Glutamatergic neuron (in vitro differentiated cells): Measurements from ENCODE around the gene IMMP2L. TPM values are rescaled to one million over a fixed set of nuclear protein-coding genes. Genes with fewer than 3 reads are reported as not detected.

Experiments used
- DNase-seq: peaks from one replicate; pipeline ENCODE4 v3.0.0; 2022
- H3K27ac Mint-ChIP-seq: one replicate; pipeline ENCODE4 v1.8.0; 2020; ENCODE audit warnings: mild to moderate bottlenecking, mixed read lengths, inconsistent platforms; ENCODE audit not compliant: unreplicated experiment
- H3K27me3 Mint-ChIP-seq: one replicate; pipeline ENCODE4 v1.8.0; 2020; ENCODE audit warnings: mild to moderate bottlenecking, moderate library complexity, mixed read lengths, inconsistent platforms; ENCODE audit not compliant: unreplicated experiment
- H3K36me3 Mint-ChIP-seq: one replicate; pipeline ENCODE4 v1.8.0; 2020; ENCODE audit warnings: mild to moderate bottlenecking, mixed read lengths, inconsistent platforms; ENCODE audit not compliant: unreplicated experiment
- H3K4me1 Mint-ChIP-seq: one replicate; pipeline ENCODE4 v1.8.0; 2020; ENCODE audit warnings: mild to moderate bottlenecking, low read depth, mixed read lengths, inconsistent platforms; ENCODE audit not compliant: unreplicated experiment
- H3K4me3 Mint-ChIP-seq: one replicate; pipeline ENCODE4 v1.8.0; 2020; ENCODE audit warnings: mild to moderate bottlenecking, mixed read lengths, inconsistent platforms; ENCODE audit not compliant: unreplicated experiment
- H3K9me3 Mint-ChIP-seq: one replicate; pipeline ENCODE4 v1.8.0; 2020; ENCODE audit warnings: mild to moderate bottlenecking, moderate library complexity, mixed read lengths, inconsistent platforms; ENCODE audit not compliant: unreplicated experiment
- total RNA-seq: library from RNA; stranded (reverse); fragmentation: NEBNext Ultra II Directional; extraction: Animal tissue kit (Norgen Biotek cat#: 25700); gene quantifications from one replicate; pipeline ENCODE4 v1.2.1, GENCODE V29; 2021; ENCODE audit not compliant: unreplicated experiment
- TF ChIP-seq, protein P1 (sequence below): fragments of 200-600 bp; sonication (generic); IDR thresholded peaks from one replicate; pipeline ENCODE4 v1.5.0; 2021; ENCODE audit not compliant: partially characterized antibody, unreplicated experiment

IMMP2L gene
- total RNA-seq, 1 donor from 2014 or later, result 9.6 TPM

DNA sequence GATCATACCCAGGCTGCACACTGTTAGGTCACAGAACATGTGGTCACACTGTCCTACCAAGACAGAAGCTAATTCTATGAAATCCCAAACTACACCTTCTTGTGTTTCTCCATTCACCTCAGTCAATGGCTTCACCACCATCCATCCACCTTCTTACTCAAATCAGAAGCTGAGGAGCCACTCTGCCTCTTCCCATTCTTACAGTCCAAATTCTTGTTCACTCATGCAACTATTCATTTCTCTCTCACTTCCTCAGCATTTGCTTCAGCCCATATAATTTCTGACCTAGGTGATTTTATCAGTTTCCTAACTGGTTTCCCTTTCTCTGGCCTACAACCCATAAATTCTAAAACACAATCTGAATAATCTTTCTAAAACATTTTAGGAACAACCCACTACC lies 242.2 kb downstream of the IMMP2L start:
- Mint-ChIP-seq H3K36me3 (no peaks in the 10 kb centered on the region), H3K9me3 (peaks cover 1% of the 10 kb centered on the region), H3K27ac (no peak overlapping the region), H3K4me3 (no peak overlapping the region), H3K27me3 (no peaks in the 10 kb centered on the region), H3K4me1 (peaks cover 7% of the 10 kb centered on the region)
- TF ChIP-seq, protein P1, sequence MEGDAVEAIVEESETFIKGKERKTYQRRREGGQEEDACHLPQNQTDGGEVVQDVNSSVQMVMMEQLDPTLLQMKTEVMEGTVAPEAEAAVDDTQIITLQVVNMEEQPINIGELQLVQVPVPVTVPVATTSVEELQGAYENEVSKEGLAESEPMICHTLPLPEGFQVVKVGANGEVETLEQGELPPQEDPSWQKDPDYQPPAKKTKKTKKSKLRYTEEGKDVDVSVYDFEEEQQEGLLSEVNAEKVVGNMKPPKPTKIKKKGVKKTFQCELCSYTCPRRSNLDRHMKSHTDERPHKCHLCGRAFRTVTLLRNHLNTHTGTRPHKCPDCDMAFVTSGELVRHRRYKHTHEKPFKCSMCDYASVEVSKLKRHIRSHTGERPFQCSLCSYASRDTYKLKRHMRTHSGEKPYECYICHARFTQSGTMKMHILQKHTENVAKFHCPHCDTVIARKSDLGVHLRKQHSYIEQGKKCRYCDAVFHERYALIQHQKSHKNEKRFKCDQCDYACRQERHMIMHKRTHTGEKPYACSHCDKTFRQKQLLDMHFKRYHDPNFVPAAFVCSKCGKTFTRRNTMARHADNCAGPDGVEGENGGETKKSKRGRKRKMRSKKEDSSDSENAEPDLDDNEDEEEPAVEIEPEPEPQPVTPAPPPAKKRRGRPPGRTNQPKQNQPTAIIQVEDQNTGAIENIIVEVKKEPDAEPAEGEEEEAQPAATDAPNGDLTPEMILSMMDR, result no peak
- no peak for DNase-seq

DNA sequence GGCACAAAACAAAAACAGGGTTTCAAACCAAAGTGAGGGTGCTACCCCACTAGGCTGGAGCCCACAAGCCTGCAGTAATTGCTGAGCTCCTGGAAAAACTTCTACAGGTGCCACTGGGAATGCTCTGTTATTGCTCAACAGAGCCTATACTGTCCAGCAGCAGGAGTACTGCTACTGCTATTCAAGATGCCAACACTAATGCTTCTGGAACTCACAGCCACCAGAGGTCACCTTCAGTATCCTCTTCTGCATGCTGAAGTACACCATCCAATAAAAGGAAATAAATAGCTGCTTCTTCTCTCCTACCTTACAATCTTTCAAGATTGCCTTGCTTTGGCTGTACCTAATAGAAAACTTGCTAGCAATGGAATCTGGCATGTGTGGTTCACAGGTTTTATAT lies 249.3 kb downstream of the IMMP2L start:
- DNase-seq, result no peak
- TF ChIP-seq, protein P1, result no peak
- peaks cover under 1% of the 10 kb centered on the region for H3K9me3 Mint-ChIP-seq
- no peak overlapping the region for H3K4me3 Mint-ChIP-seq
- H3K36me3 Mint-ChIP-seq, result no peaks in the 10 kb centered on the region
- H3K27ac Mint-ChIP-seq, result no peak overlapping the region
- no peaks in the 10 kb centered on the region for H3K27me3 Mint-ChIP-seq
- peaks cover 2% of the 10 kb centered on the region for H3K4me1 Mint-ChIP-seq

DNA sequence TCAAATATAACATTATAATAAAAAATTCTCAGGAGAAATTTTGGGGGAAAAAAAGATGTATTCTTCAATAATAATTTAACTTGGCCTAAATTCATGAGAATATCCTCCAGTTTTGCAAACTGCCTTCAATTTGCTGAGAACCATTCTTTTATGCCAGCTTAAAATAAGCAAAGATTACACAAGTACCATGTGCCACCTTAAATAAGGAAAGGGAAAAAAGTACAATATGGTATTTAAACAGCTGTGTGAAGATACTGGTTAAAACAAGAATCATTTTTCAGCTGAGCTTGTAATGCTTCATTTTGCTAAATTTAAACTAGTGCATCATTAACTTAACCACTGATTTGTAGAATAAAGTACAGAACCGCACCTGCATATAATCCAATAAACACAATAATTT lies 253.6 kb downstream of the IMMP2L start:
- Mint-ChIP-seq H3K27ac (no peak overlapping the region), H3K36me3 (no peaks in the 10 kb centered on the region), H3K4me3 (no peak overlapping the region), H3K9me3 (no peaks in the 10 kb centered on the region), H3K4me1 (no peaks in the 10 kb centered on the region), H3K27me3 (no peaks in the 10 kb centered on the region)
- TF ChIP-seq, protein P1, result no peak
- DNase-seq, result no peak

DNA sequence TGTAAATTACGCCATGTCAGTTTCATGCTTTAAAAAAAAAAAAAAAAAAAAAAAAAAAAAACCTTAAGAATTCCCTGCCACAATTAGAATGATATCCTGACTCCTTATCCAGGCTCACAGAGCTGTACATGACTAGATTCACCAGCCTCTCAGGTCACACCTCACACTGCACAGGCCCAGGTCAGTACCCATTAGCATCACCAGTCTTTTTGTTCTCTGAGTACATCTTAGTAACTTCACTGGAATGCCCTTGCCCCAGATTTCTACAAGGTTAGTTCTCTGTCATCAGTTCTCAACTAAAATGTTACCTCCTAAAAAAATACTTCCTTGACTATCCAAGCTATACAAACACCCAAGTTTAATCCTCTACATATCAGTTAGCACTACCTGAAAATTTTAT lies 260.4 kb downstream of the IMMP2L start:
- Mint-ChIP-seq H3K4me1 (no peaks in the 10 kb centered on the region), H3K4me3 (no peak overlapping the region), H3K9me3 (no peaks in the 10 kb centered on the region), H3K27ac (no peak overlapping the region), H3K27me3 (no peaks in the 10 kb centered on the region), H3K36me3 (no peaks in the 10 kb centered on the region)
- DNase-seq, result no peak
- TF ChIP-seq, protein P1, result no peak

DNA sequence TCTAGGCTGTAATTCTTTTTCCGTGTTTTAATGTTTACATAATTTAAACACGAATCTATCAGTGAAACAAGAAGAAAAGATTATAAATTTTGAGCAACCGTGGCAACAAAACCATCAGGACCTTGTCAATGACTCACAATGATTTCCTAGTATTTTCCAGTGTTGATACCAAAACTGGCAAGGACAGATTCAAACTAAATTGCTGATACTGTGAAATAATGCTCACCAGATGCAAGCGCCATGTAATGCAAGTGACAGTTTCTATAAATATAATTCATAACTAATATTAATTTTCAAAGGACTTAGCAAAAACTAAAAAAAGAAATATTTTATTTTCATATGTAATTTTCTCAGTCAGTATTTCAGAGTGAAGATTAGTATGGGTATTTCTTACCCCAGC lies 267.8 kb downstream of the IMMP2L start:
- H3K36me3 Mint-ChIP-seq, result no peaks in the 10 kb centered on the region
- peaks cover 6% of the 10 kb centered on the region for H3K4me1 Mint-ChIP-seq
- H3K9me3 Mint-ChIP-seq, result no peaks in the 10 kb centered on the region
- H3K4me3 Mint-ChIP-seq, result no peak overlapping the region
- DNase-seq, result no peak
- H3K27me3 Mint-ChIP-seq, result no peaks in the 10 kb centered on the region
- TF ChIP-seq, protein P1, result no peak
- no peak overlapping the region for H3K27ac Mint-ChIP-seq
